Glomerular visceral epithelial cell (primary cell): ENCODE measurements around the gene ARHGAP33.

ENCODE experiments used
- DNase-seq: peaks from one replicate; pipeline ENCODE4 v3.0.0-alpha.2; 2016; ENCODE audit errors: extremely low spot score

The ARHGAP33 gene

GRCh38 chr19:35777961-35778360 is 2.6 kb downstream of the ARHGAP33 start:
- DNase-seq = no peak

- no peak for DNase-seq
These were observed 3.7 kb downstream of the ARHGAP33 start for GRCh38 chr19:35779033-35779432.

- DNase-seq = no peak
These were observed 4.7 kb downstream of the ARHGAP33 start for GRCh38 chr19:35780058-35780457.

GRCh38 chr19:35780717-35781116 is 5.4 kb downstream of the ARHGAP33 start:
- no peak for DNase-seq

DNA sequence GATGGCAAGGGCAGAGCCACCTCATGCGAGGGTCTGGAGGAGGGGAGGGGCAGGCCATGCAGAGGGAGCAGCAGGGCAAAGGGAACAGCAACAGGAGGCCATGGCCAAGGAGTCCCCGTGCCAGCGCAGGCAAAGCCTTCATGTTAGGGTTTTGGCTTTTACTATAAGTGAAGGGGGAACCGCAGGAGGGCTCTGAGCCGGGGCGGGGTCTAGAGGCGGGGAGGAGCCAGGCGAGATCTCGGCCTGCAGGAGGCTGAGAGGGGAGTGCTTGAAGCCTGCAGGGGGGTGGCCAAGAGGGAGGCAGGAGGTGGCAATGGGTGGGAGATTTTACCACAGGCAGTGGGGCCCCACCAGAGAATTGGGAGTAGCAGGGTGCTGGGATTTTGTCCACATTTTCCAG is 6.3 kb downstream of the ARHGAP33 start:
- DNase-seq = no peak

DNA sequence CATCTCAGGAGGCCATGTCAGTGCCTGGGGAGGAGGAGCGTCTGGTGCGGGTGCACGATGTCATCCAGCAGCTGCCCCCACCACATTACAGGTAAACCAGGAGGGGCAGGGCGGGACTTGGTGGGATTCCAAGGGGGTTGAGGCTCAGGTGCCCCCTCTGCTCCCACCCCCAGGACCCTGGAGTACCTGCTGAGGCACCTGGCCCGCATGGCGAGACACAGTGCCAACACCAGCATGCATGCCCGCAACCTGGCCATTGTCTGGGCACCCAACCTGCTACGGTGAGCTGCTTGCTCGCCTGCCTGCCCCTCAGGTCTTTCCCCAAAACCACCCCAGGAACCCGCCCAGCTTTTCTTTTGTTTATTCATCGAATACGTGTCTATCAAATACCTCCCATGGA is 7.2 kb downstream of the ARHGAP33 start:
- DNase-seq = no peak

GRCh38 chr19:35783469-35784434 is 8.4 kb downstream of the ARHGAP33 start:
- no peak for DNase-seq

- no peak for DNase-seq
These were observed 9.4 kb downstream of the ARHGAP33 start for GRCh38 chr19:35784503-35785338.

GRCh38 chr19:35785339-35785627 is 9.9 kb downstream of the ARHGAP33 start:
- no peak for DNase-seq

- DNase-seq = no peak
These were observed 11.2 kb downstream of the ARHGAP33 start for GRCh38 chr19:35786299-35787160.

- no peak for DNase-seq
These were observed 11.9 kb downstream of the ARHGAP33 start for GRCh38 chr19:35787227-35787799.

DNA sequence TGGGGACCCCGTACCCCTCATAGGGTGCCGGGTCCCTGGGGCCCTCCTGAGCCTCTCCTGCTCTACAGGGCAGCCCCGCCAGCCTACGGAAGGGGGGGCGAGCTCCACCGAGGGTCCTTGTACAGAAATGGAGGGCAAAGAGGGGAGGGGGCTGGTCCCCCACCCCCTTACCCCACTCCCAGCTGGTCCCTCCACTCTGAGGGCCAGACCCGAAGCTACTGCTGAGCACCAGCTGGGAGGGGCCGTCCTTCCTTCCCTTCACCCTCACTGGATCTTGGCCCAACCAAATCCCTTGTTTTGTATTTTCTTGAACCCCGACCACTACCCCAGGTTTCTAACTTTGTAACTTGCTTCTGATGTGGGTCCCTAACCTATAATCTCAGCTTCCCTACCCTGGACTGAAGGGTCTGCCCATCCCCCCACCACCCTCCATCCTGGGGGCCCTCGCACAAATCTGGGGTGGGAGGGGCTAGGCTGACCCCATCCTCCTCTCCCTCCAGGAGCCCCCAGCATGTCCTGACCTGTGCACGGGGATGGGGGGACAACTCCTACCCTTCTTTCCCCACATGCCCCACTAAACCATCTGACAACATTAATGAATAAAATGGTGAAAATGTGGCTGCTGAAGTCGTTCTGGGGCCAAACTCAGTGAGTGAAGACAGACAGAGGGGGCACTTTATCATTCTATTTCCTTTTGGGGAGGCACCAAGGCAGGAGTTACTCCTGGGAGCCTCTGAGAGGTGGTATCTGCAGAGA is 13.0 kb downstream of the ARHGAP33 start:
- no peak for DNase-seq

- no peak for DNase-seq
These were observed 14.0 kb downstream of the ARHGAP33 start for GRCh38 chr19:35789195-35789977.

DNA sequence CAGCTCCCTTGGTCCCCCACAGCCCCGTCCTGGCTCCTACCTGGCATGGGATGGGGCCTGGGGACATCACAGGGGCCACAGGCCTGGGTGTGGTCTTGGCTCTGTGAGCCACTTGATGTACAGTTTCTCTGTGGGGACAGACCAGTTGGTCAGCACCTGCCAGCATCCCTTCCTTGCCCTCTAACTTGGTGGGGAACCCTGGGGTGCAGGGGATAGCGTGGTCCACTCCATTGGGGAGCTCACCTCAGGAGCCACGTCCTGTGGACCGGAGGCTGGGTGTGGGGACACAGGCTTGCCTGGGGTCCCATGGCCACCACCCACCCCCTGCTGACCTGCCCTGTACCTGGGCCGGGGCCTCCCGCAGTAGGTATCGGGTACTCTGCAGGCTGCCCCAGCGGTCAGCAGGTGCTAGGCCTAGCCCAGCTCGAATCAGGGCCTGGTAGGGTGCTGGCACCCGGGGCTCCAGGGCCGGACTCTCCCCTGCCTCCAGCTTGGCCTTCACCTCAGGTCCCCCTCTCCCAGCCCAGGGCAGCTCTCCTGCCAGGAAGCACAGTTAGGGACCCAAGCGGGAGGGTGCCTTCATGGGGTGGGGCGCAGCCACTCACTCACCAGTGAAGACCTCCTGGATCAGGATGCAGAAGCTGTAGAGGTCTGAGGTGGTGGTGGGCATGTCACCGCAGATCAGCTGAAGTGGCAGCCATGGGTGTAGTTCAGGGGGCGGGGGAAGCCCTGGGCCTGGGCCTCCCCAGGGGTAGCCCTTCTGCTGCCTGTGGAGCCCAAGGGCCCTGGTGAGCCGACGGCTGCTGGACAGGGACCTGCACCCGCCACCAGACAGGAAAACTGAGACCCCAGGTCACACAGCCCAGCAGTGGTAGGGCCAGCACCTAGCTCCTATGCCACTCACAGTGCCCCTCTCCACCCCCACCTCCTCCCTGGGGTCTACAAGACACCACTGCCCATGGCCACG is 14.9 kb downstream of the ARHGAP33 start:
- DNase-seq = no peak

DNA sequence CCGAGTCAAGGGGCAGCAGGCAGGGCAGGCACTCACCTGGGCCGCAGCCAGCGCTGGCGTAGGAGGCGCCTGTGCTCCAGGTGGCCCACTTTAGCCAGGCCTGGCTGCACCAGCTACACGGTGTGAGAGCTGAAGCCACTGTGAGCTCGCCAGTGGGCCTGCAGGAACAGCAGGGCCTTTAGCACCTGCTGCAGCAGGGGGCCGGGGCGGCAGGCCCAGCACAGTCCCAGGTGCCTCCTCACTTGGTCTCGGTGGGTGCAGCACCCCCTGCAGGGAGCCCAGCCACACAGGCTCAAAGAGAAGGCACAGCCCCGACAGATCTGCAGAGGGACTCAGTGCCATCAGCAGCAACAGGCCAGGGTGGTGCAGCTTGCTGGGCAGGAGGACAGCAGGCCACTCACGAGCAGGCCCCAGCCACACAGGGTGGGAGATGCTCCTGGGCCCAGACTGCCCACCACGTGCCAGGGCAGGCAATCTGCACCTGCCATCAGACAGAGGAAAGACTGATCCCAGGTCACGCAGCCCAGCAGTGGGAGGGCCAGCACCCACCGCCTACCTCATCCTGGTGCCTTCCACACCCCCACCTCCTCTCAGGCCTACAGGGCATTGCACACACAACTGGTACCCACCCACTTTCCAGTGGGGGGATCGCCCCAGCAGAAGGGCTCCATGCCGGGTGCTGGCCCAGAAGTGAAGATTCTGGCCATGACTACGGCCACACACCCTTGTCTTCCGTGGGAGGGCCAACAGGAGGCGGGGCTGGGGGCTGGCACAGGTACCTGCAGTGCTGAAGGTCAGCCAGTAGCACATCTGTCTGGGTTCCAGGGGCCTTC is 15.8 kb downstream of the ARHGAP33 start:
- no peak for DNase-seq

- DNase-seq = no peak
These were observed 16.5 kb downstream of the ARHGAP33 start for GRCh38 chr19:35791814-35792279.

GRCh38 chr19:35792312-35792711 is 16.9 kb downstream of the ARHGAP33 start:
- no peak for DNase-seq

DNA sequence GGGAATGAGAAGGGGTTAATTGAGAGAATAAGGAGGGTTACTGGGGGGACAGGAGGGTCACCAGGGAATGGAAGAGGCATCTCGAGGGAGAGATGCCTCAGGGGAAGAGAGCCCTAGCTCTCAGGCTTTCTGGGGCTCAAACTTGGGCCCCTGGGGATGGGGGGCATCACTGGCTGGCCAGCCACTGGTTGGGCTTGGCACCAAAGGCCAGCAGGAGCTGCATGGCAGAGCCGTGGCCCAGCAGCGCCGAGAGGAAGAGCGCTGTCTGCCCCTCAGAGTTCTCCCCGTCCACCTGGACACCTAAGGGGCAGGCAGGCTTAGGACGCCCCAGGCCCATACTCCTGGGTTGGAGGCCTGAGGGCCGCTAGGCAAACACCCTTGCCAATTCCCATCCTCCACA is 17.5 kb downstream of the ARHGAP33 start:
- DNase-seq = no peak
